K562 (cell line): Measurements from ENCODE around the gene EPS8. TPM values are rescaled to one million over a fixed set of nuclear protein-coding genes. Genes with fewer than 3 reads are reported as not detected.

Source experiments
- ATAC-seq: fragments of 200-7000 bp; cut with Tn5 transposase; 3 replicates; pipeline ENCODE4 v1.9.1; 2020; ENCODE audit warnings: moderate library complexity
- BruUV-seq: library from RNA; stranded (reverse); fragments of 400-500 nt; replicated peaks from 2 replicates; lab custom pipeline; 2021; lab: Mats Ljungman, UMichigan
- CTCF ChIA-PET: fragments of 300-600 bp; formaldehyde crosslinking; extraction: SDS; loops from one replicate; lab custom pipeline; 2021; ENCODE audit warnings: low intra/inter-chr PET ratio; lab: Yijun Ruan, JAX
- POLR2A ChIA-PET: fragments of 300-600, 350-650 bp; sonication (Branson Sonifier 250); formaldehyde crosslinking; extraction: SDS; loops from one replicate; lab custom pipeline; 2021; ENCODE audit warnings: antibody characterized with exemption, inconsistent platforms; lab: Yijun Ruan, JAX
- DNase-seq, 4 experiments: peaks; one replicate each; pipeline versions ENCODE4 v3.0.0 to v3.0.0-alpha.2; 2011 to 2018; ENCODE audit warnings: low spot score in 3 of 4, mixed read lengths in 3 of 4; ENCODE audit errors: extremely low read depth in 1 of 4
- FAIRE-seq: peaks from 2 replicates; lab custom pipeline; 2011; peaks lifted over from hg19 to GRCh38; lab: Jason Lieb, UNC
- H2AFZ ChIP-seq: 2 replicates; pipeline ENCODE4 v1.6.0; 2011; ENCODE audit warnings: low read depth, low read length, control low read depth, inconsistent platforms
- H3K27ac ChIP-seq: fragments of 200-600 bp; 3 replicates; pipeline ENCODE4 v1.8.0; 2011; ENCODE audit warnings: low read depth, mild to moderate bottlenecking, control low read depth, inconsistent platforms, low read length, moderate library complexity, mixed read lengths; ENCODE audit errors: extremely low read depth
- H3K27me3 ChIP-seq, 2 experiments: fragments of 300-600 bp in 1 of 2; 2 replicates in 1 of 2; 3 replicates in 1 of 2; pipeline versions ENCODE4 v1.6.0 to v1.8.0; 2011; ENCODE audit warnings: inconsistent platforms in 2 of 2, low read length in 2 of 2, mild to moderate bottlenecking in 1 of 2, mixed read lengths in 1 of 2, moderate library complexity in 1 of 2; ENCODE audit not compliant: control insufficient read depth in 2 of 2, insufficient read depth in 2 of 2
- H3K36me3 ChIP-seq: fragments of 300-600 bp; 3 replicates; pipeline ENCODE4 v1.8.0; 2011; ENCODE audit warnings: mild to moderate bottlenecking, low read length, inconsistent platforms; ENCODE audit not compliant: control insufficient read depth, insufficient read depth
- H3K4me1 ChIP-seq, 2 experiments: fragments of 200-600 bp in 1 of 2; replicated peaks in 1 of 2; 2 replicates in 1 of 2; 3 replicates in 1 of 2; pipeline versions ENCODE4 v1.5.1 to v1.8.0; 2011; ENCODE audit warnings: inconsistent platforms in 2 of 2, low read length in 2 of 2, mild to moderate bottlenecking in 1 of 2, mixed read lengths in 1 of 2, moderate library complexity in 1 of 2; ENCODE audit not compliant: control insufficient read depth in 2 of 2, insufficient read depth in 2 of 2
- H3K4me2 ChIP-seq: 2 replicates; pipeline ENCODE4 v1.6.1; 2011; ENCODE audit warnings: low read length, control low read depth, inconsistent platforms, mixed read lengths; ENCODE audit not compliant: insufficient read depth
- H3K4me3 ChIP-seq: fragments of 200-600 bp; sonication (generic), shearing (Covaris generic); 2 replicates; pipeline ENCODE4 v1.5.1; 2016; ENCODE audit warnings: control low read depth, inconsistent platforms
- H3K79me2 ChIP-seq: fragments of 200-600 bp; 3 replicates; pipeline ENCODE4 v1.8.0; 2011; ENCODE audit warnings: low read length, inconsistent platforms; ENCODE audit not compliant: control insufficient read depth, insufficient read depth
- H3K9ac ChIP-seq, 2 experiments: 2 replicates each; pipeline versions ENCODE4 v1.6.0 to v1.6.1; 2011; ENCODE audit warnings: low read depth in 2 of 2, low read length in 2 of 2, control low read depth in 1 of 2, inconsistent platforms in 1 of 2, mild to moderate bottlenecking in 1 of 2, mixed read lengths in 1 of 2; ENCODE audit not compliant: insufficient read depth in 1 of 2
- H3K9me1 ChIP-seq: one replicate; pipeline ENCODE4 v1.6.0; 2011; ENCODE audit warnings: inconsistent platforms, mild to moderate bottlenecking, low read length, moderate library complexity; ENCODE audit not compliant: control insufficient read depth, insufficient read depth
- H3K9me3 ChIP-seq: replicated peaks from 2 replicates; pipeline ENCODE4 v1.5.1; 2011; ENCODE audit warnings: low read depth, low read length, inconsistent platforms; ENCODE audit not compliant: control insufficient read depth, insufficient read depth
- H4K20me1 ChIP-seq: replicated peaks from 2 replicates; pipeline ENCODE4 v1.6.1; 2011; ENCODE audit warnings: low read length, inconsistent platforms, mixed read lengths; ENCODE audit not compliant: control insufficient read depth, insufficient read depth
- CEBPB ChIP-seq: fragments of 450-650 bp; IDR thresholded peaks from 2 replicates; pipeline ENCODE4 v1.6.1; 2016; ENCODE audit warnings: missing genetic modification characterization, missing compliant biosample characterization
- DNMT1 ChIP-seq: fragments of 450-650 bp; IDR thresholded peaks from 2 replicates; pipeline ENCODE4 v1.6.1; 2016; ENCODE audit warnings: antibody characterized with exemption, mild to moderate bottlenecking
- E4F1 ChIP-seq: fragments of 250-450 bp; sonication (Bioruptor Pico); IDR thresholded peaks from 2 replicates; pipeline ENCODE4 v1.5.0; 2021; ENCODE audit warnings: mild to moderate bottlenecking, borderline replicate concordance
- FOXJ2 ChIP-seq: fragments of 200-800 bp; sonication (Bioruptor generic); IDR thresholded peaks from 2 replicates; pipeline ENCODE4 v1.6.1; 2016; ENCODE audit warnings: missing genetic modification characterization, missing compliant biosample characterization
- HBP1 ChIP-seq: fragments of 450-650 bp; formaldehyde crosslinking; IDR thresholded peaks from 2 replicates; pipeline ENCODE4 v1.4.0; 2022; ENCODE audit warnings: missing genetic modification characterization
- HINFP ChIP-seq: fragments of 450-650 bp; conservative IDR thresholded peaks from 2 replicates; pipeline ENCODE4 v1.6.1; 2016; ENCODE audit warnings: missing genetic modification characterization, low read depth, mild to moderate bottlenecking, control low read depth, missing compliant biosample characterization
- KLF13 ChIP-seq: fragments of 450-650 bp; IDR thresholded peaks from 2 replicates; pipeline ENCODE4 v1.6.1; 2016; ENCODE audit warnings: missing genetic modification characterization, low read depth, mild to moderate bottlenecking, missing compliant biosample characterization, moderate library complexity, borderline replicate concordance
- MYNN ChIP-seq, 2 experiments: sonication (generic); formaldehyde crosslinking in 1 of 2; IDR thresholded peaks; 2 replicates each; pipeline versions ENCODE4 v1.5.0 to v1.6.1; 2016 to 2020; ENCODE audit warnings: antibody characterized with exemption in 1 of 2, missing genetic modification reagents in 1 of 2
- NR3C1 ChIP-seq: sonication (generic); formaldehyde crosslinking; IDR thresholded peaks from 2 replicates; pipeline ENCODE4 v1.8.1; 2022; ENCODE audit warnings: missing genetic modification reagents
- POLR2H ChIP-seq: IDR thresholded peaks from 2 replicates; pipeline ENCODE4 v1.6.1; 2016; ENCODE audit warnings: missing genetic modification characterization, low read depth, mild to moderate bottlenecking, control low read depth, missing compliant biosample characterization, moderate library complexity
- RFX7 ChIP-seq: fragments of 250-450 bp; sonication (Bioruptor Pico); IDR thresholded peaks from 2 replicates; pipeline ENCODE4 v1.5.1; 2021; ENCODE audit warnings: mild to moderate bottlenecking
- RNF219 ChIP-seq: fragments of 250-450 bp; sonication (Bioruptor Pico); IDR thresholded peaks from 2 replicates; pipeline ENCODE4 v1.5.0; 2022; ENCODE audit warnings: mild to moderate bottlenecking
- SNRNP70 ChIP-seq: fragments of 200-400 bp; formaldehyde crosslinking; optimal IDR thresholded peaks from 2 replicates; pipeline ENCODE3; 2017; ENCODE audit warnings: low read depth, low read length
- ZBTB7A ChIP-seq: IDR thresholded peaks from 2 replicates; pipeline ENCODE4 v1.6.1; 2011; ENCODE audit warnings: low read depth, mild to moderate bottlenecking, low read length, moderate library complexity, borderline replicate concordance; ENCODE audit not compliant: control insufficient read depth
- ZFP1 ChIP-seq: fragments of 450-650 bp; formaldehyde crosslinking; IDR thresholded peaks from 2 replicates; pipeline ENCODE4 v1.4.0; 2020; ENCODE audit warnings: mild to moderate bottlenecking, mixed read lengths
- ZNF175 ChIP-seq: fragments of 200-800 bp; sonication (Bioruptor generic); IDR thresholded peaks from 2 replicates; pipeline ENCODE4 v1.6.1; 2016; ENCODE audit warnings: low read depth, mild to moderate bottlenecking, missing genetic modification characterization, missing compliant biosample characterization
- WGBS: fragments of 100-300 bp; shearing (Covaris generic); methylation state at CpG from one replicate; pipeline ENCODE4 v1.1.6; 2016; ENCODE audit warnings: low coverage, mixed read lengths; ENCODE audit not compliant: insufficient coverage; ENCODE audit errors: missing lambda C conversion rate; 5-methylcytosine and 5-hydroxymethylcytosine counted together
- in situ Hi-C: fragments of 300-500 bp; cut with MboI; formaldehyde crosslinking; loops from 4 replicates; pipeline ENCODE4 v1.15.0; 2018; ENCODE audit warnings: inconsistent platforms, mixed read lengths
- intact Hi-C: fragments of 100-400 bp; cut with micrococcal nuclease; formaldehyde crosslinking; loops from 2 replicates; pipeline ENCODE4 v1.14.2; 2022
- polyA plus RNA-seq, 8 experiments: library from polyadenylated mRNA; depleted of rRNA in 4 of 8; stranded (reverse) in 5 of 8; unstranded in 3 of 8; fragments of >200 nt; fragmentation: Nextera tagmentation in 2 of 8; fragmentation: Illumina TruSeq in 1 of 8; extraction: Ambion mirVana in 2 of 8; extraction: Trizol in 1 of 8; gene quantifications; 2 replicates each; pipeline versions ENCODE4 v1.2.1 to v1.2.3, GENCODE V29; 2011 to 2014; ENCODE audit warnings: inconsistent platforms in 1 of 8, missing spikeins in 1 of 8
- total RNA-seq, 7 experiments: library from RNA; depleted of rRNA in 6 of 7; stranded (reverse); fragments of >200 nt in 6 of 7; fragmentation: Illumina TruSeq in 2 of 7; extraction: Trizol in 2 of 7; gene quantifications; 2 replicates each; pipeline versions ENCODE4 v1.2.1 to v1.2.3, GENCODE V29; 2011 to 2021; ENCODE audit warnings: low replicate concordance in 1 of 7

Gene EPS8
- total and polyA plus RNA-seq, 9 of the 15 experiments (the other 6 are each of a cell fraction or from before 2014, with no cell fraction given), result 0.10 to 1.9 (median 0.33) TPM

GRCh38 chr12:15689751-15690191 lies 99.4 kb downstream of the EPS8 start:
- H3K9ac ChIP-seq, result no peak overlapping the region
- H3K4me2 ChIP-seq, result no peak overlapping the region
- H2AFZ ChIP-seq, result no peak overlapping the region
- 0% methylated on average over 4 of the region's 4 CpGs for WGBS
- in situ Hi-C loops (no loop called here), intact Hi-C loops (no loop called here)
- ATAC-seq (no peak), DNase-seq (no peak), FAIRE-seq (no peak)
- H3K9me1 ChIP-seq, result no peaks in the 10 kb centered on the region
- BruUV-seq, result no TSS peak
- no peaks in the 10 kb centered on the region for H3K27me3 ChIP-seq
- no peaks in the 10 kb centered on the region for H4K20me1 ChIP-seq
- H3K36me3 ChIP-seq, result no peaks in the 10 kb centered on the region
- ChIA-PET CTCF (no interaction called here), POLR2A (no interaction called here)
- no peaks in the 10 kb centered on the region for H3K9me3 ChIP-seq
- H3K27ac ChIP-seq, result no peak overlapping the region
- H3K4me3 ChIP-seq, result no peak overlapping the region
- H3K4me1 ChIP-seq, result no peaks in the 10 kb centered on the region
- no peaks in the 10 kb centered on the region for H3K79me2 ChIP-seq
- no peak for TF ChIP-seq RNF219 (CRISPR knock-in tag)
- TF ChIP-seq DNMT1, result no peak
- no peak for TF ChIP-seq E4F1
- TF ChIP-seq MYNN (IDR thresholded peaks at IDR 0.05), result no peak
- no peak for TF ChIP-seq MYNN (CRISPR knock-in tag; IDR thresholded peaks at IDR 0.05)
- TF ChIP-seq NR3C1 (CRISPR knock-in tag), result no peak
- TF ChIP-seq RFX7 (CRISPR knock-in tag), result no peak
- no peak for TF ChIP-seq ZBTB7A
- TF ChIP-seq SNRNP70, result no peak
- no peak for TF ChIP-seq POLR2H (tag)
- no peak for TF ChIP-seq ZNF175
- no peak for TF ChIP-seq KLF13
- TF ChIP-seq CEBPB (tag), result no peak
- no peak for TF ChIP-seq FOXJ2 (tag)
- TF ChIP-seq HINFP (tag), result no peak
- no peak for TF ChIP-seq ZFP1
- TF ChIP-seq HBP1 (CRISPR knock-in tag), result no peak
